ENCODE measurements around the gene ADM2.

GRCh38 chr22:50513175-50513574 is 31.8 kb downstream of the ADM2 start:
- TF ChIP-seq CTCF (IDR thresholded peaks at IDR 0.05) (no peak), POLR2A (IDR thresholded peaks at IDR 0.05) (no peak)
